ENCODE measurements around the gene MRTFB.

GRCh38 chr16:14041164-14041563 is 30.0 kb upstream of the MRTFB start:
- no peak for TF ChIP-seq CTCF (conservative IDR thresholded peaks at IDR 0.05 in 1 of 2, IDR thresholded peaks at IDR 0.05 in 1 of 2; ENCODE audit: low read depth in 1 of 2, low read length in 2 of 2)
- TF ChIP-seq EZH2 (IDR thresholded peaks at IDR 0.05; ENCODE audit: low read length, missing control alignments) = no peak

Data from fibroblast of lung (primary cell).